Activated naive CD8-positive, alpha-beta T cell treated with anti-CD3 and anti-CD28 coated beads, Interleukin-2, amount 50 U/mL, for 24 hours (primary cell): Measurements from ENCODE around the gene TRDN.
"Not testable (repeated sequence)": the region's sequence is repeated elsewhere in the genome, so short reads cannot be mapped to it uniquely, and the experiment has no call there.

Experiments
- ATAC-seq: fragments of 150-1000 bp; cut with Tn5 transposase; one replicate; pipeline ENCODE4 v1.10.0; 2021
- DNase-seq: peaks from one replicate; pipeline ENCODE4 v3.0.0; 2021
- H3K27ac Mint-ChIP-seq: one replicate; pipeline ENCODE4 v1.8.0; 2021; ENCODE audit warnings: mild to moderate bottlenecking, mixed read lengths
- H3K27me3 Mint-ChIP-seq: one replicate; pipeline ENCODE4 v1.8.0; 2021; ENCODE audit warnings: mixed read lengths
- H3K36me3 Mint-ChIP-seq: one replicate; pipeline ENCODE4 v1.8.0; 2021; ENCODE audit warnings: low read depth, mixed read lengths
- H3K4me1 Mint-ChIP-seq: one replicate; pipeline ENCODE4 v1.8.0; 2021; ENCODE audit warnings: mixed read lengths
- H3K4me3 Mint-ChIP-seq: one replicate; pipeline ENCODE4 v1.8.0; 2021; ENCODE audit warnings: mild to moderate bottlenecking, moderate library complexity, mixed read lengths
- H3K9me3 Mint-ChIP-seq: one replicate; pipeline ENCODE4 v1.8.0; 2021; ENCODE audit warnings: mixed read lengths

TRDN gene

GRCh38 chr6:123562677-123563076 lies 74.1 kb downstream of the TRDN start:
- Mint-ChIP-seq H3K4me1 (no peaks in the 10 kb centered on the region), H3K9me3 (peaks cover 4% of the 10 kb centered on the region), H3K27ac (no peak overlapping the region), H3K4me3 (no peak overlapping the region), H3K27me3 (no peaks in the 10 kb centered on the region), H3K36me3 (no peaks in the 10 kb centered on the region)
- ATAC-seq (no peak), DNase-seq (no peak)

GRCh38 chr6:123562264-123562663 lies 74.5 kb downstream of the TRDN start:
- Mint-ChIP-seq H3K9me3 (peaks cover 4% of the 10 kb centered on the region), H3K27ac (no peak overlapping the region), H3K27me3 (no peaks in the 10 kb centered on the region), H3K4me1 (no peaks in the 10 kb centered on the region), H3K36me3 (no peaks in the 10 kb centered on the region), H3K4me3 (no peak overlapping the region)
- no peak for ATAC-seq
- no peak for DNase-seq

GRCh38 chr6:123559816-123560215 lies 76.9 kb downstream of the TRDN start:
- H3K4me1 Mint-ChIP-seq, ATAC-seq, H3K4me3 Mint-ChIP-seq, H3K9me3 Mint-ChIP-seq, H3K27ac Mint-ChIP-seq, H3K27me3 Mint-ChIP-seq, H3K36me3 Mint-ChIP-seq, DNase-seq: not testable (repeated sequence)

- not testable (repeated sequence) for H3K36me3 Mint-ChIP-seq, H3K27me3 Mint-ChIP-seq, H3K4me1 Mint-ChIP-seq, H3K4me3 Mint-ChIP-seq, DNase-seq, H3K9me3 Mint-ChIP-seq, H3K27ac Mint-ChIP-seq, ATAC-seq
Measured at GRCh38 chr6:123557474-123557873, 79.3 kb downstream of the TRDN start.

GRCh38 chr6:123551939-123552707 lies 84.6 kb downstream of the TRDN start:
- no peak overlapping the region for H3K27ac Mint-ChIP-seq
- no peaks in the 10 kb centered on the region for H3K27me3 Mint-ChIP-seq
- no peak for DNase-seq
- H3K4me1 Mint-ChIP-seq = no peaks in the 10 kb centered on the region
- H3K4me3 Mint-ChIP-seq = no peak overlapping the region
- no peaks in the 10 kb centered on the region for H3K36me3 Mint-ChIP-seq
- ATAC-seq = no peak
- peaks cover 5% of the 10 kb centered on the region for H3K9me3 Mint-ChIP-seq

GRCh38 chr6:123550052-123550617 lies 86.6 kb downstream of the TRDN start:
- no peak for ATAC-seq
- Mint-ChIP-seq H3K36me3 (no peaks in the 10 kb centered on the region), H3K27ac (no peak overlapping the region), H3K4me1 (no peaks in the 10 kb centered on the region), H3K4me3 (no peak overlapping the region), H3K9me3 (peaks cover 5% of the 10 kb centered on the region), H3K27me3 (no peaks in the 10 kb centered on the region)
- no peak for DNase-seq

- no peaks in the 10 kb centered on the region for H3K36me3 Mint-ChIP-seq
- no peak overlapping the region for H3K27ac Mint-ChIP-seq
- H3K4me3 Mint-ChIP-seq = no peak overlapping the region
- ATAC-seq (no peak), DNase-seq (no peak)
- no peaks in the 10 kb centered on the region for H3K4me1 Mint-ChIP-seq
- no peaks in the 10 kb centered on the region for H3K27me3 Mint-ChIP-seq
- peaks cover 5% of the 10 kb centered on the region for H3K9me3 Mint-ChIP-seq
Measured at GRCh38 chr6:123549476-123549875, 87.3 kb downstream of the TRDN start.

GRCh38 chr6:123547216-123547978 lies 89.4 kb downstream of the TRDN start:
- ATAC-seq = no peak
- no peak overlapping the region for H3K27ac Mint-ChIP-seq
- no peaks in the 10 kb centered on the region for H3K27me3 Mint-ChIP-seq
- no peaks in the 10 kb centered on the region for H3K36me3 Mint-ChIP-seq
- no peaks in the 10 kb centered on the region for H3K4me1 Mint-ChIP-seq
- H3K4me3 Mint-ChIP-seq = no peak overlapping the region
- H3K9me3 Mint-ChIP-seq = no peaks in the 10 kb centered on the region
- no peak for DNase-seq

- H3K27me3 Mint-ChIP-seq = no peaks in the 10 kb centered on the region
- no peak overlapping the region for H3K27ac Mint-ChIP-seq
- DNase-seq (no peak), ATAC-seq (no peak)
- H3K4me1 Mint-ChIP-seq = no peaks in the 10 kb centered on the region
- no peak overlapping the region for H3K4me3 Mint-ChIP-seq
- no peaks in the 10 kb centered on the region for H3K9me3 Mint-ChIP-seq
- no peaks in the 10 kb centered on the region for H3K36me3 Mint-ChIP-seq
Measured at GRCh38 chr6:123546537-123546936, 90.2 kb downstream of the TRDN start.

- Mint-ChIP-seq H3K9me3 (peaks cover 8% of the 10 kb centered on the region), H3K4me1 (no peaks in the 10 kb centered on the region), H3K27me3 (no peaks in the 10 kb centered on the region), H3K4me3 (no peak overlapping the region), H3K27ac (no peak overlapping the region), H3K36me3 (no peaks in the 10 kb centered on the region)
- ATAC-seq (no peak), DNase-seq (no peak)
Measured at GRCh38 chr6:123541462-123541861, 95.3 kb downstream of the TRDN start.

GRCh38 chr6:123533862-123534648 lies 102.7 kb downstream of the TRDN start:
- H3K27me3 Mint-ChIP-seq = no peaks in the 10 kb centered on the region
- no peak for ATAC-seq
- peaks cover 4% of the 10 kb centered on the region for H3K9me3 Mint-ChIP-seq
- H3K4me3 Mint-ChIP-seq = no peak overlapping the region
- no peak overlapping the region for H3K27ac Mint-ChIP-seq
- no peak for DNase-seq
- no peaks in the 10 kb centered on the region for H3K4me1 Mint-ChIP-seq
- H3K36me3 Mint-ChIP-seq = no peaks in the 10 kb centered on the region

GRCh38 chr6:123529843-123530242 lies 106.9 kb downstream of the TRDN start:
- Mint-ChIP-seq H3K27ac (no peak overlapping the region), H3K9me3 (peaks cover 11% of the 10 kb centered on the region), H3K4me3 (no peak overlapping the region)

GRCh38 chr6:123529058-123529457 lies 107.7 kb downstream of the TRDN start:
- H3K27me3 Mint-ChIP-seq = no peaks in the 10 kb centered on the region

More at GRCh38 chr6:123529843-123530242, 106.9 kb downstream of the TRDN start:
- Mint-ChIP-seq H3K36me3 (no peaks in the 10 kb centered on the region), H3K4me1 (no peaks in the 10 kb centered on the region), H3K27me3 (no peaks in the 10 kb centered on the region)
- no peak for ATAC-seq
- DNase-seq = no peak

GRCh38 chr6:123527406-123527805 lies 109.3 kb downstream of the TRDN start:
- Mint-ChIP-seq H3K27ac (no peak overlapping the region), H3K4me1 (no peaks in the 10 kb centered on the region), H3K36me3 (no peaks in the 10 kb centered on the region), H3K9me3 (peaks cover 7% of the 10 kb centered on the region), H3K4me3 (no peak overlapping the region), H3K27me3 (no peaks in the 10 kb centered on the region)
- ATAC-seq (no peak), DNase-seq (no peak)

More at GRCh38 chr6:123529058-123529457, 107.7 kb downstream of the TRDN start:
- Mint-ChIP-seq H3K9me3 (peaks cover 11% of the 10 kb centered on the region), H3K27ac (no peak overlapping the region), H3K36me3 (no peaks in the 10 kb centered on the region), H3K4me3 (no peak overlapping the region), H3K4me1 (no peaks in the 10 kb centered on the region)
- DNase-seq (no peak), ATAC-seq (no peak)
